Fibroblast of lung (primary cell): ENCODE measurements around the gene EPHB3. TPM values are rescaled to one million over a fixed set of nuclear protein-coding genes. Genes with fewer than 3 reads are reported as not detected.

Experiments used
- DNase-seq, 2 donors: peaks; one replicate each; pipeline versions ENCODE4 v3.0.0 to v3.0.0-alpha.2; 2010; ENCODE audit warnings: low read depth in 2 of 2
- H2AFZ ChIP-seq: 2 replicates; pipeline ENCODE4 v1.5.1; 2012; ENCODE audit warnings: low read length, control low read depth, inconsistent platforms
- H3K27ac ChIP-seq: 2 replicates; pipeline ENCODE4 v1.5.1; 2011; ENCODE audit warnings: low read length, control low read depth; ENCODE audit not compliant: insufficient read depth
- H3K27me3 ChIP-seq: 2 replicates; pipeline ENCODE4 v1.5.1; 2011; ENCODE audit warnings: mild to moderate bottlenecking, low read length; ENCODE audit not compliant: control insufficient read depth, insufficient read depth
- H3K36me3 ChIP-seq: 2 replicates; pipeline ENCODE4 v1.5.1; 2011; ENCODE audit warnings: low read length; ENCODE audit not compliant: control insufficient read depth, insufficient read depth
- H3K4me1 ChIP-seq: 2 replicates; pipeline ENCODE4 v1.5.1; 2011; ENCODE audit warnings: low read length; ENCODE audit not compliant: control insufficient read depth, insufficient read depth; ENCODE audit errors: extremely low read depth
- H3K4me2 ChIP-seq: 2 replicates; pipeline ENCODE4 v1.5.1; 2011; ENCODE audit warnings: low read length, control low read depth; ENCODE audit not compliant: insufficient read depth; ENCODE audit errors: extremely low read depth
- H3K4me3 ChIP-seq, 4 experiments: fragments of 200-600 bp in 1 of 4; sonication (generic) in 1 of 4; replicated peaks in 1 of 4; 2 replicates each; pipeline ENCODE4 v1.5.1; 2011 to 2016; ENCODE audit warnings: low read length in 4 of 4, low read depth in 3 of 4, mild to moderate bottlenecking in 3 of 4, control low read depth in 2 of 4, inconsistent platforms in 1 of 4, mixed read lengths in 1 of 4; ENCODE audit not compliant: insufficient read depth in 1 of 4; ENCODE audit errors: control extremely low read depth in 1 of 4
- H3K79me2 ChIP-seq: 2 replicates; pipeline ENCODE4 v1.5.1; 2012; ENCODE audit warnings: mild to moderate bottlenecking, low read length, inconsistent platforms; ENCODE audit not compliant: control insufficient read depth, insufficient read depth
- H3K9ac ChIP-seq: 2 replicates; pipeline ENCODE4 v1.5.1; 2011; ENCODE audit warnings: mild to moderate bottlenecking, low read length, control low read depth; ENCODE audit not compliant: insufficient read depth
- H3K9me3 ChIP-seq: 2 replicates; pipeline ENCODE4 v1.5.1; 2012; ENCODE audit warnings: low read depth, low read length; ENCODE audit not compliant: control insufficient read depth, insufficient read depth
- H4K20me1 ChIP-seq: 2 replicates; pipeline ENCODE4 v1.5.1; 2011; ENCODE audit warnings: low read length; ENCODE audit not compliant: control insufficient read depth, insufficient read depth; ENCODE audit errors: extremely low read depth
- EZH2 ChIP-seq: IDR thresholded peaks from 2 replicates; pipeline ENCODE4 v1.5.1; 2012; ENCODE audit warnings: low read length, control low read depth, mild to moderate bottlenecking; ENCODE audit errors: missing control alignments
- polyA plus RNA-seq, 2 donors: library from polyadenylated mRNA; depleted of rRNA in 1 of 2; stranded (reverse) in 1 of 2; unstranded in 1 of 2; fragments of >200 nt; gene quantifications; 2 replicates each; pipeline ENCODE4 v1.2.1, GENCODE V29; 2011 to 2012; ENCODE audit warnings: missing spikeins in 1 of 2
- total RNA-seq: library from RNA; depleted of rRNA; stranded (reverse); fragments of >200 nt; gene quantifications from 2 replicates; pipeline ENCODE4 v1.2.1, GENCODE V29; 2014
- TF ChIP-seq, protein P1 (sequence below), 2 donors: IDR thresholded peaks in 1 of 2; conservative IDR thresholded peaks in 1 of 2; 1 replicate in 1 of 2; 2 replicates in 1 of 2; pipeline ENCODE4 v1.5.1; 2011 to 2012; ENCODE audit warnings: low read length in 2 of 2, control low read depth in 1 of 2, inconsistent platforms in 1 of 2, low read depth in 1 of 2, mild to moderate bottlenecking in 1 of 2

The EPHB3 gene
- total and polyA plus RNA-seq, 2 donors (not counting 1 experiment from before 2014, with no cell fraction given) = 1.6 to 7.6 TPM

DNA sequence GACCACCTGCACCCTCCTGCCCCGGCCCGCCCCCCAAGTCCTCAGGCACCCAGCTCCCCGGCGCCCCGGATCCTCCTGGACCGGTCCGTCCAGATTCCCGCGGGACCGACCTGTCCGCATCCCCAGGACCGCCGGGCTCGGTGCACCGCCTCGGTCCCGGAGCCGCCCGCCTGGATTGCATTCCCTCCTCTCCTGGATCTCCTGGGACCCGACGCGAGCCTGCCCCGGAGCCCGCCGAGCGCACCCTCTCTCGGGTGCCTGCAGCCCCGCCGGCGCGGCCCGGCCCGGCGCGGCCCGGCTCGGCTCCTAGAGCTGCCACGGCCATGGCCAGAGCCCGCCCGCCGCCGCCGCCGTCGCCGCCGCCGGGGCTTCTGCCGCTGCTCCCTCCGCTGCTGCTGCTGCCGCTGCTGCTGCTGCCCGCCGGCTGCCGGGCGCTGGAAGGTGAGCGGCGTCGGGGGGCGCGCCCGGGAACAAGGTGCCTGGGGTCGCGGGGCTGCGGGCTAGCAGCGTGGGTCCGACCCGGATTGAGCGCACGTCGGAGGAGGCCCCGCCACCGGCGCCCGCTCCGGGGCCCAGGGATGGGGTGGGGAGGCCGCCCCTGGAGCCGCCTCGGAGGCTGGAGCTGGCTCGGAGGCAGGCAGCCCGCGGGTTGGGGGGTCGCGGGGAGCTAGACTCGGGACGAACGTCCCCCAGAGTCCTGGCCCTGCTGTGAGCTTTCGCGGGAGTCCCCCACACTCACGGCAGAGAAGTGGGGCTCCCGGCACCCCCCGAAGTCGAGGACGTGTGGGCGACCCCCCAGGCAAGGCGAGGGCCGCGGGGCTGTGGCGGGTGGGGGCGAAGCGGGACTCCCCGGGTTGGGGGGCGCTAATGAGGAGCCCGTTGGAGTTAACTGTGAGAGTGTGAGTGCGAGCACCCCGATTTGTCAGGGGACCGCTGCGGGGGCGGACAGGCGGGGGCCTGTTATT lies 610 bp downstream of the EPHB3 start:
- Histone ChIP-seq H4K20me1 (no peaks in the 10 kb centered on the region), H3K27ac (no peak overlapping the region), H3K4me3 (peak overlapping the region in 3 of 4 experiments; percentile 53 to 81 (median 65)), H3K79me2 (peaks cover 5% of the 10 kb centered on the region), H3K4me2 (peak overlapping the region; percentile 80), H3K9ac (peak overlapping the region; percentile 25), H3K36me3 (no peaks in the 10 kb centered on the region), H3K9me3 (no peaks in the 10 kb centered on the region), H3K27me3 (peaks cover 13% of the 10 kb centered on the region), H3K4me1 (peaks cover 20% of the 10 kb centered on the region), H2AFZ (no peak overlapping the region)
- DNase-seq = no peak
- peak; percentile 40 for TF ChIP-seq EZH2
- TF ChIP-seq, protein P1, sequence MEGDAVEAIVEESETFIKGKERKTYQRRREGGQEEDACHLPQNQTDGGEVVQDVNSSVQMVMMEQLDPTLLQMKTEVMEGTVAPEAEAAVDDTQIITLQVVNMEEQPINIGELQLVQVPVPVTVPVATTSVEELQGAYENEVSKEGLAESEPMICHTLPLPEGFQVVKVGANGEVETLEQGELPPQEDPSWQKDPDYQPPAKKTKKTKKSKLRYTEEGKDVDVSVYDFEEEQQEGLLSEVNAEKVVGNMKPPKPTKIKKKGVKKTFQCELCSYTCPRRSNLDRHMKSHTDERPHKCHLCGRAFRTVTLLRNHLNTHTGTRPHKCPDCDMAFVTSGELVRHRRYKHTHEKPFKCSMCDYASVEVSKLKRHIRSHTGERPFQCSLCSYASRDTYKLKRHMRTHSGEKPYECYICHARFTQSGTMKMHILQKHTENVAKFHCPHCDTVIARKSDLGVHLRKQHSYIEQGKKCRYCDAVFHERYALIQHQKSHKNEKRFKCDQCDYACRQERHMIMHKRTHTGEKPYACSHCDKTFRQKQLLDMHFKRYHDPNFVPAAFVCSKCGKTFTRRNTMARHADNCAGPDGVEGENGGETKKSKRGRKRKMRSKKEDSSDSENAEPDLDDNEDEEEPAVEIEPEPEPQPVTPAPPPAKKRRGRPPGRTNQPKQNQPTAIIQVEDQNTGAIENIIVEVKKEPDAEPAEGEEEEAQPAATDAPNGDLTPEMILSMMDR (conservative IDR thresholded peaks at IDR 0.05 in 1 of 2, IDR thresholded peaks at IDR 0.05 in 1 of 2; ENCODE audit: low read depth in 1 of 2, low read length in 2 of 2) = no peak

DNA sequence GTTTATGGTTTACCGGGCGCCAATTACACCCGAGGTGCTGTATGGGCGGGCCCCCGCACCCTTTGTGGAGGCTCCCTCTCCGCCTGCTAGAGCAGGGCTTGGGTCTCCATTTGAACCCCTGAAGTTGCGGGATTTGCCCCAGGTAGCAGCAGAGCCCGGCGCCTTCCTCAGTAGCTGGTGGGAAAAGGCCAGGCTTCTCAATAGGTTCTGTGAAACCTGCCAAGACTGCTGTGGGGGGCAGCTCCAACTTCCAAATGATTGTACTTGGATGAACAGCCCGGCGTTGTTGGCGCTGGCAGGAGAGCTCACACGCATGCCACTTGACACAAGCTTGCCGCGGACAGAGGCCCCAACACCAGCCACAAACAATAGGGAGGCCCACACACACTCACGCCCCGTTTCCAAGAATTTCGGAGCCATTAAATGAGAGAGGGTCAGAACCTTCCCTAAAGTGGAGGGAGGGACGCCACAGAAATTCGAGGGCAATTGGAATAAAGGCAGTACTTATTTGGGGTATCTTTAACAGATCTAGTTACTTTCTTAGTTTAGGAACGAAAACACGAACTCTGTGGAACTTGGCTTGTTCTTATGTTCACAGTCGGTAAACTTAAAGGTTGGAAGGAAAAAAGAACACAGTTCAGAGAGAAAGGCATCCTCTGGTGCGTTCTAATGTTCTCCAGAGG lies 1.4 kb downstream of the EPHB3 start:
- peak in 1 of 2 donors; percentile 36 for DNase-seq
- H3K4me2 ChIP-seq = peak overlapping the region; percentile 80
- H3K27me3 ChIP-seq = peaks cover 9% of the 10 kb centered on the region
- H3K4me1 ChIP-seq = peaks cover 27% of the 10 kb centered on the region
- H3K27ac ChIP-seq = no peak overlapping the region
- no peak overlapping the region for H3K9ac ChIP-seq
- no peaks in the 10 kb centered on the region for H3K36me3 ChIP-seq
- H3K79me2 ChIP-seq = peaks cover 5% of the 10 kb centered on the region
- TF ChIP-seq EZH2 = no peak
- TF ChIP-seq, protein P1 (conservative IDR thresholded peaks at IDR 0.05 in 1 of 2, IDR thresholded peaks at IDR 0.05 in 1 of 2; ENCODE audit: low read depth in 1 of 2, low read length in 2 of 2) = no peak
- H3K4me3 ChIP-seq = peak overlapping the region; percentile 28 to 81 (median 46)
- H4K20me1 ChIP-seq = no peaks in the 10 kb centered on the region
- no peaks in the 10 kb centered on the region for H3K9me3 ChIP-seq
- peak overlapping the region; percentile 12 for H2AFZ ChIP-seq

DNA sequence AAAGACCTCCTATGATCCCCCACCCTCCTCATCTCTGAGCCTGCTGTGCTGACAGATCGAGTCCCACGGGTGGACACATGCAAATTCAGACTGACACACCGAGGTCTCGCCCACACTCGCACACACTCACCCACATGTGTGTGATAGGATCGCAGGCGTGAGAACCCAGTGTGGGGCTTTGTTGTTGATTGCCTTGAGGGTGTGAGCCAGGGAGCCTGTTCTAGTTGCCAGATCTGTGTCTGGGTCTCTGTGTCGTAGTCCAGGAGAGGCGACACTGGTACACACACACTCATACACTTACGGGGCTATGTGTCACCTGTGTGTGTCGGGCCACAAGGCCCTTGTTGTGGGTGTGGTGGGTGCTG lies 2.0 kb downstream of the EPHB3 start:
- H3K4me1 ChIP-seq = peaks cover 33% of the 10 kb centered on the region
- H3K9me3 ChIP-seq = no peaks in the 10 kb centered on the region

More for the DNA sequence above, 2.0 kb downstream of the EPHB3 start:
- peaks cover 5% of the 10 kb centered on the region for H3K79me2 ChIP-seq
- TF ChIP-seq EZH2 = no peak
- TF ChIP-seq, protein P1 (conservative IDR thresholded peaks at IDR 0.05 in 1 of 2, IDR thresholded peaks at IDR 0.05 in 1 of 2; ENCODE audit: low read depth in 1 of 2, low read length in 2 of 2) = no peak
- peak overlapping the region in 3 of 4 experiments; percentile 40 to 81 (median 53) for H3K4me3 ChIP-seq
- peaks cover 6% of the 10 kb centered on the region for H3K27me3 ChIP-seq
- peak overlapping the region; percentile 12 for H2AFZ ChIP-seq
- no peak overlapping the region for H3K27ac ChIP-seq
- peak overlapping the region; percentile 80 for H3K4me2 ChIP-seq
- H4K20me1 ChIP-seq = no peaks in the 10 kb centered on the region
- DNase-seq = no peak
- no peak overlapping the region for H3K9ac ChIP-seq
- H3K36me3 ChIP-seq = no peaks in the 10 kb centered on the region
